HFFc6 (cell line): ENCODE measurements around the gene PRMT3. TPM values are rescaled to one million over a fixed set of nuclear protein-coding genes. Genes with fewer than 3 reads are reported as not detected.
"Not testable (repeated sequence)": the region's sequence is repeated elsewhere in the genome, so short reads cannot be mapped to it uniquely, and the experiment has no call there.

Experiments
- DNase-seq: peaks from one replicate; pipeline ENCODE4 v3.0.0-alpha.2; 2018
- H3K27ac Mint-ChIP-seq: 2 replicates; pipeline ENCODE4 v1.8.0; 2020; ENCODE audit warnings: mild to moderate bottlenecking, mixed read lengths
- H3K27me3 Mint-ChIP-seq: 2 replicates; pipeline ENCODE4 v1.8.0; 2021; ENCODE audit warnings: mild to moderate bottlenecking, moderate library complexity, mixed read lengths; ENCODE audit not compliant: insufficient read depth
- H3K36me3 Mint-ChIP-seq: 2 replicates; pipeline ENCODE4 v1.8.0; 2021; ENCODE audit warnings: low read depth, mixed read lengths
- H3K4me1 Mint-ChIP-seq: 2 replicates; pipeline ENCODE4 v1.8.0; 2020; ENCODE audit warnings: low read depth, mixed read lengths
- H3K4me3 Mint-ChIP-seq: 2 replicates; pipeline ENCODE4 v1.8.0; 2020; ENCODE audit warnings: mild to moderate bottlenecking, moderate library complexity, mixed read lengths
- H3K9me3 Mint-ChIP-seq: 2 replicates; pipeline ENCODE4 v1.8.0; 2020; ENCODE audit warnings: mild to moderate bottlenecking, mixed read lengths
- CTCF ChIP-seq: fragments of 200-600 bp; sonication (generic); IDR thresholded peaks from 2 replicates; pipeline ENCODE4 v1.5.0; 2021; ENCODE audit warnings: antibody characterized with exemption, mild to moderate bottlenecking
- total RNA-seq, 6 experiments: library from RNA; stranded (reverse); fragmentation: NEBNext Ultra II Directional; extraction: Animal tissue kit (Norgen Biotek cat#: 25700); gene quantifications; 2 replicates in 1 of 6; 3 replicates in 5 of 6; pipeline ENCODE4 v1.2.3, GENCODE V29; 2021

Gene PRMT3
- total RNA-seq, 6 experiments from 2014 or later, result 9.6 to 13.2 (median 12.1) TPM

DNA sequence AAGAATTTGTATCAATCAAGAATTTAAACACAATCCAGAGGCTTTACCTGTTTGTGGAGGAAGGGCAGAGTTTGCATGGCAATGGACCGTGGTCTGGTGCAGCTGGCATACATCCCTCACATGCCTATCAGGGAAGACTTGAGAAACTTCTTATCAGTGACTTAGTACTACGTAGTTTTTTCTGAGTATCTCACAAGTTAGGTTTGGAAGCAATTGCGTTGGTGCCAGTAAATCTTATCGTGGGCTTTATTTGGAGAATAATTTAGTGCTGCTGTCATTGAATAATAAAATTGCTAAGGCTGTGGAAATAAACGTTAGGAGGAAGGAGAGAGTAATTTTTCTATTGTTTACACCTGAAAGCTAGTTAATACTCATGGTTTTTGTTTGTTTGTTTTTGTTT lies 72.3 kb downstream of the PRMT3 start:
- Mint-ChIP-seq H3K27ac (no peak overlapping the region), H3K36me3 (peaks cover 8% of the 10 kb centered on the region; the same call in 1 of the 2 replicates), H3K4me3 (no peak overlapping the region), H3K9me3 (no peaks in the 10 kb centered on the region), H3K27me3 (no peaks in the 10 kb centered on the region), H3K4me1 (no peaks in the 10 kb centered on the region)
- no peak for DNase-seq
- no peak for TF ChIP-seq CTCF

DNA sequence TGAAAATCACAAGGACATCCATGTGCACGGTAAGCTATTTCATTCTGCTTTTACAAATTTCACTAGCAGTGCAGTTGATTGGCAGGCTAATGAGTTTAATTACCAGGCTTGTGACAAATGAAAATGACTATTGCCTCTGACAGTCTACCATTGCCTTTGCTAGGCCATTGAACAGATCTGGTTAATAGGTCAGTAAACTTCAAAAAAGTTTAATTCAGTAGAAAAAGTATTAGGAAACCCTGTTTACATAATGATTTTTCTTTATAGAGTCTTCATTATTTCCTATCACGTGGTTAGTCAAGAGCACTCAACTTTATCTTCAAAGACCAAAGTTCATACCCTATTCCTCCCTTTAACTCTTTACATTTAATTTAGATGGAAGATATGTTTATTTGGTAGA lies 77.0 kb downstream of the PRMT3 start:
- no peaks in the 10 kb centered on the region for H3K4me1 Mint-ChIP-seq
- no peaks in the 10 kb centered on the region for H3K27me3 Mint-ChIP-seq
- no peak for DNase-seq
- 0 out of 2 replicates have a peak, but pooled peaks cover 4% of the 10 kb centered on the region for H3K36me3 Mint-ChIP-seq
- no peaks in the 10 kb centered on the region for H3K9me3 Mint-ChIP-seq
- no peak for TF ChIP-seq CTCF
- H3K4me3 Mint-ChIP-seq, result no peak overlapping the region
- no peak overlapping the region for H3K27ac Mint-ChIP-seq

GRCh38 chr11:20467487-20468185 lies 80.1 kb downstream of the PRMT3 start:
- no peaks in the 10 kb centered on the region for H3K4me1 Mint-ChIP-seq
- H3K4me3 Mint-ChIP-seq, result no peak overlapping the region
- H3K9me3 Mint-ChIP-seq, result no peaks in the 10 kb centered on the region
- TF ChIP-seq CTCF, result no peak
- no peak for DNase-seq
- no peak overlapping the region for H3K27ac Mint-ChIP-seq
- peaks cover 13% of the 10 kb centered on the region; the same call in 1 of the 2 replicates for H3K36me3 Mint-ChIP-seq
- no peaks in the 10 kb centered on the region for H3K27me3 Mint-ChIP-seq

- H3K27me3 Mint-ChIP-seq, result no peaks in the 10 kb centered on the region
- no peak overlapping the region for H3K27ac Mint-ChIP-seq
- H3K36me3 Mint-ChIP-seq, result peaks cover 9% of the 10 kb centered on the region; the same call in 1 of the 2 replicates
- H3K9me3 Mint-ChIP-seq, result no peaks in the 10 kb centered on the region
- no peaks in the 10 kb centered on the region for H3K4me1 Mint-ChIP-seq
- TF ChIP-seq CTCF, result no peak
- no peak overlapping the region for H3K4me3 Mint-ChIP-seq
- no peak for DNase-seq
These were observed 82.8 kb downstream of the PRMT3 start for GRCh38 chr11:20470348-20470747.

DNA sequence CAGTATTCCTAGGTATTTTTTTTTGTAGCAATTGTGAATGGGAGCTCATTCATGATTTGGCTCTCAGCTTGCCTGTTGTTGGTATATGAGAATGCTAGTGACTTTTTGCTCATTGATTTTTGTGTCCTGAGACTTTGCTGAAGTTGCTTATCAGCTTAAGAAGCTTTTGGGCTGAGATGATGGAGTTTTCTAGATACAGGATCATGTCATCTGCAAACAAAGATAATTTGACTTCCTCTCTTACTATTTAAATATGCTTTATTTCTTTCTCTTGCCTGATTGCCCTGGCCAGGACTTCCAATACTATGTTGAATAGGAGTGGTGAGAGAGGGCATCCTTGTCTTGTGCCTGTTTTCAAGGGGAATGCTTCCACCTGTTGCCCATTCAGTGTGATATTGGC lies 84.4 kb downstream of the PRMT3 start:
- not testable (repeated sequence) for H3K9me3 Mint-ChIP-seq, DNase-seq, H3K27me3 Mint-ChIP-seq, H3K27ac Mint-ChIP-seq, H3K36me3 Mint-ChIP-seq, H3K4me3 Mint-ChIP-seq, H3K4me1 Mint-ChIP-seq

GRCh38 chr11:20474176-20474881 lies 86.8 kb downstream of the PRMT3 start:
- H3K4me3 Mint-ChIP-seq, result no peak overlapping the region
- no peaks in the 10 kb centered on the region for H3K9me3 Mint-ChIP-seq

More at GRCh38 chr11:20474176-20474881, 86.8 kb downstream of the PRMT3 start:
- no peak for DNase-seq
- no peak for TF ChIP-seq CTCF
- Mint-ChIP-seq H3K27me3 (no peaks in the 10 kb centered on the region; the same call in 1 of the 2 replicates), H3K4me1 (peaks cover 11% of the 10 kb centered on the region; the same call in 1 of the 2 replicates), H3K36me3 (peaks cover 9% of the 10 kb centered on the region; the same call in 1 of the 2 replicates), H3K27ac (no peak overlapping the region)
